Measurements from ENCODE around the gene DNAH1. TPM values are rescaled to one million over a fixed set of nuclear protein-coding genes. Genes with fewer than 3 reads are reported as not detected.

The DNAH1 gene
- total RNA-seq, 1 experiment from 2014 or later, result 5.5 TPM

GRCh38 chr3:52314489-52314888 lies 1.6 kb upstream of the DNAH1 start:
- CTCF ChIA-PET, result no interaction called here
- Histone ChIP-seq H3K36me3 (ENCODE audit: control insufficient read depth in 1 of 2, insufficient read depth in 2 of 2, low read length in 2 of 2) (no peaks in the 10 kb centered on the region), H3K9me3 (ENCODE audit: control insufficient read depth in 1 of 2, insufficient read depth in 1 of 2, low read depth in 1 of 2, low read length in 2 of 2) (no peaks in the 10 kb centered on the region), H3K27me3 (ENCODE audit: insufficient read depth, low read length) (no peaks in the 10 kb centered on the region), H3K4me1 (ENCODE audit: control insufficient read depth in 1 of 2, insufficient read depth in 2 of 2, low read length in 2 of 2) (peaks cover 15 to 27% of the 10 kb centered on the region in 2 experiments; a peak in 3 of 4 replicates), H3K4me2 (ENCODE audit: low read length) (peak overlapping the region; percentile 67), H3K27ac (ENCODE audit: low read depth, low read length) (no peak overlapping the region), H4K20me1 (ENCODE audit: insufficient read depth) (no peaks in the 10 kb centered on the region), H2AFZ (ENCODE audit: low read depth, low read length, poor library complexity, severe bottlenecking) (no peak overlapping the region), H3K9me2 (ENCODE audit: insufficient read depth) (no peaks in the 10 kb centered on the region), H3K79me2 (ENCODE audit: insufficient read depth, low read length) (no peaks in the 10 kb centered on the region), H3K9ac (ENCODE audit: low read length) (no peak overlapping the region), H3K4me3 (replicated peaks in 1 of 2; ENCODE audit: low read depth in 1 of 2, low read length in 2 of 2) (no peak overlapping the region)
- RAD21 ChIA-PET (ENCODE audit: low non-redundant PET in 1 of 2, low total read pairs in 2 of 2, uncharacterized antibody in 2 of 2, unreplicated experiment in 2 of 2), result no interaction called here
- intact Hi-C loops (cut with micrococcal nuclease), result no loop called here
- no peak for TF ChIP-seq ZNF274 (IDR thresholded peaks at IDR 0.05; ENCODE audit: low read depth, low read length)
- TF ChIP-seq POLR2AphosphoS5 (IDR thresholded peaks at IDR 0.05; ENCODE audit: low read depth, low read length), result no peak
- no peak for TF ChIP-seq SIN3A (IDR thresholded peaks at IDR 0.05; ENCODE audit: low read depth)
- TF ChIP-seq, protein P1, sequence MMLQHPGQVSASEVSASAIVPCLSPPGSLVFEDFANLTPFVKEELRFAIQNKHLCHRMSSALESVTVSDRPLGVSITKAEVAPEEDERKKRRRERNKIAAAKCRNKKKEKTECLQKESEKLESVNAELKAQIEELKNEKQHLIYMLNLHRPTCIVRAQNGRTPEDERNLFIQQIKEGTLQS (IDR thresholded peaks at IDR 0.05), result no peak
- no peak for TF ChIP-seq FOSL1 (IDR thresholded peaks at IDR 0.05; ENCODE audit: low read depth)
- no peak for TF ChIP-seq JUND (IDR thresholded peaks at IDR 0.05)
- no peak for TF ChIP-seq EZH2 (IDR thresholded peaks at IDR 0.05)
- no peak for ATAC-seq
- no peak for DNase-seq (ENCODE audit: low read depth, low spot score)
- POLR2A ChIA-PET, result no interaction called here
- BruUV-seq (replicated peaks), result no TSS peak

GRCh38 chr3:52315006-52315405 lies 1.1 kb upstream of the DNAH1 start:
- no peak overlapping the region for H3K27ac ChIP-seq (ENCODE audit: low read depth, low read length)
- H3K9me3 ChIP-seq (ENCODE audit: control insufficient read depth in 1 of 2, insufficient read depth in 1 of 2, low read depth in 1 of 2, low read length in 2 of 2), result no peaks in the 10 kb centered on the region
- peaks cover 15 to 27% of the 10 kb centered on the region in 2 experiments; a peak in 3 of 4 replicates for H3K4me1 ChIP-seq (ENCODE audit: control insufficient read depth in 1 of 2, insufficient read depth in 2 of 2, low read length in 2 of 2)
- BruUV-seq (replicated peaks), result no TSS peak
- ChIA-PET POLR2A (no interaction called here), CTCF (no interaction called here), RAD21 (ENCODE audit: low non-redundant PET in 1 of 2, low total read pairs in 2 of 2, uncharacterized antibody in 2 of 2, unreplicated experiment in 2 of 2) (no interaction called here)
- H3K9ac ChIP-seq (ENCODE audit: low read length), result no peak overlapping the region
- intact Hi-C loops (cut with micrococcal nuclease), result no loop called here
- no peaks in the 10 kb centered on the region for H3K9me2 ChIP-seq (ENCODE audit: insufficient read depth)
- no peaks in the 10 kb centered on the region for H3K36me3 ChIP-seq (ENCODE audit: control insufficient read depth in 1 of 2, insufficient read depth in 2 of 2, low read length in 2 of 2)
- H3K27me3 ChIP-seq (ENCODE audit: insufficient read depth, low read length), result no peaks in the 10 kb centered on the region
- H4K20me1 ChIP-seq (ENCODE audit: insufficient read depth), result no peaks in the 10 kb centered on the region
- H3K79me2 ChIP-seq (ENCODE audit: insufficient read depth, low read length), result no peaks in the 10 kb centered on the region
- 0 out of 2 replicates have a peak overlapping the region, but pooled peaks have one; percentile 67 for H3K4me2 ChIP-seq (ENCODE audit: low read length)
- ATAC-seq, result no peak
- no peak overlapping the region for H2AFZ ChIP-seq (ENCODE audit: low read depth, low read length, poor library complexity, severe bottlenecking)
- TF ChIP-seq REST (IDR thresholded peaks at IDR 0.05; ENCODE audit: low read depth) (no peak), EZH2phosphoT487 (IDR thresholded peaks at IDR 0.05; ENCODE audit: borderline replicate concordance) (no peak), EGR1 (IDR thresholded peaks at IDR 0.05; ENCODE audit: low read depth) (no peak), POLR2A (IDR thresholded peaks at IDR 0.05; ENCODE audit: borderline replicate concordance, extremely low read depth, insufficient read depth, insufficient read length) (no peak), TCF7L2 (IDR thresholded peaks at IDR 0.05; ENCODE audit: borderline replicate concordance, extremely low read depth, insufficient read depth, insufficient read length) (no peak), POLR2AphosphoS5 (IDR thresholded peaks at IDR 0.05; ENCODE audit: low read depth, low read length) (no peak), CEBPB (IDR thresholded peaks at IDR 0.05; ENCODE audit: low read depth) (no peak)
- TF ChIP-seq, protein P1 (IDR thresholded peaks at IDR 0.05), result no peak
- no peak for DNase-seq (ENCODE audit: low read depth, low spot score)
- H3K4me3 ChIP-seq (replicated peaks in 1 of 2; ENCODE audit: low read depth in 1 of 2, low read length in 2 of 2), result no peak overlapping the region
